MCF 10A (cell line): ENCODE results near the gene EIF2B1. TPM values are rescaled to one million over a fixed set of nuclear protein-coding genes. Genes with fewer than 3 reads are reported as not detected.
A peak's percentile ranks its signal among the peaks of the same experiment; 100 is the strongest.

Experiments used
- BruUV-seq: library from RNA; stranded (reverse); fragments of 400-500 nt; replicated peaks from 2 replicates; lab custom pipeline; 2021; lab: Mats Ljungman, UMichigan
- CTCF ChIA-PET: fragments of 300-600 bp; sonication (Branson Sonifier 250); formaldehyde crosslinking; extraction: SDS; loops from one replicate; lab custom pipeline; 2021; ENCODE audit warnings: antibody characterized with exemption, inconsistent platforms; lab: Yijun Ruan, JAX
- POLR2A ChIA-PET: fragments of 300-600, 350-650 bp; sonication (Branson Sonifier 250); formaldehyde crosslinking; extraction: SDS; loops from one replicate; lab custom pipeline; 2020; ENCODE audit warnings: antibody characterized with exemption, inconsistent platforms; lab: Yijun Ruan, JAX
- DNase-seq: peaks from one replicate; pipeline ENCODE4 v3.0.0-alpha.2; 2018; ENCODE audit not compliant: unreplicated experiment
- H3K27ac Mint-ChIP-seq: one replicate; pipeline ENCODE4 v1.8.0; 2022; ENCODE audit warnings: mild to moderate bottlenecking, low read depth, mixed read lengths; ENCODE audit not compliant: unreplicated experiment
- H3K27me3 Mint-ChIP-seq: one replicate; pipeline ENCODE4 v1.8.0; 2022; ENCODE audit warnings: mixed read lengths; ENCODE audit not compliant: insufficient read depth, unreplicated experiment
- H3K36me3 Mint-ChIP-seq: one replicate; pipeline ENCODE4 v1.8.0; 2022; ENCODE audit warnings: mild to moderate bottlenecking, moderate library complexity, mixed read lengths; ENCODE audit not compliant: insufficient read depth, unreplicated experiment
- H3K4me1 Mint-ChIP-seq: one replicate; pipeline ENCODE4 v1.8.0; 2022; ENCODE audit warnings: mixed read lengths; ENCODE audit not compliant: insufficient read depth, unreplicated experiment
- H3K4me3 Mint-ChIP-seq: one replicate; pipeline ENCODE4 v1.8.0; 2022; ENCODE audit warnings: mild to moderate bottlenecking, moderate library complexity, mixed read lengths; ENCODE audit not compliant: unreplicated experiment
- H3K9me3 Mint-ChIP-seq: one replicate; pipeline ENCODE4 v1.8.0; 2022; ENCODE audit warnings: mixed read lengths; ENCODE audit not compliant: unreplicated experiment
- CTCF ChIP-seq: fragments of 200-600 bp; IDR thresholded peaks from one replicate; pipeline ENCODE4 v1.8.0; 2022; ENCODE audit warnings: antibody characterized with exemption, mild to moderate bottlenecking; ENCODE audit not compliant: unreplicated experiment
- intact Hi-C: fragments of 100-400 bp; cut with micrococcal nuclease; formaldehyde crosslinking; loops from 2 replicates; pipeline ENCODE4 v1.14.1; 2022
- total RNA-seq: library from RNA; stranded (reverse); gene quantifications from 2 replicates; pipeline ENCODE4 v1.2.3, GENCODE V29; 2022

EIF2B1 gene
- total RNA-seq, 1 experiment from 2014 or later: 47.3 TPM

GRCh38 chr12:123645380-123645779, 11.9 kb upstream of the EIF2B1 start:
- ChIA-PET CTCF (interaction anchor here (0.6 to 1.2 kb wide), 3 partner anchors 12 to 1510 kb away, joined by 3 to 5 read pairs (median 4); no protein-coding TSS in a partner anchor), POLR2A (interaction anchor here (0.6 to 1.5 kb wide), 4 partner anchors 10 to 294 kb away, joined by 3 to 5 read pairs (median 4); no protein-coding TSS in a partner anchor)
- peaks cover 93% of the 10 kb centered on the region for H3K36me3 Mint-ChIP-seq
- no peak for DNase-seq
- BruUV-seq: no TSS peak
- TF ChIP-seq CTCF: no peak
- H3K9me3 Mint-ChIP-seq: no peaks in the 10 kb centered on the region
- H3K4me1 Mint-ChIP-seq: no peaks in the 10 kb centered on the region
- H3K27me3 Mint-ChIP-seq: no peaks in the 10 kb centered on the region
- no peak overlapping the region for H3K4me3 Mint-ChIP-seq
- intact Hi-C loops: no loop called here
- no peak overlapping the region for H3K27ac Mint-ChIP-seq

GRCh38 chr12:123643911-123644310, 10.4 kb upstream of the EIF2B1 start:
- ChIA-PET CTCF (no interaction called here), POLR2A (interaction anchor here (0.7 to 1.6 kb wide), 2 partner anchors 30 to 42 kb away, joined by 3 to 6 read pairs; partner anchors contain the start of gene DDX55)
- BruUV-seq: no TSS peak
- no peaks in the 10 kb centered on the region for H3K4me1 Mint-ChIP-seq
- H3K27me3 Mint-ChIP-seq: no peaks in the 10 kb centered on the region
- no peaks in the 10 kb centered on the region for H3K9me3 Mint-ChIP-seq
- H3K36me3 Mint-ChIP-seq: peaks cover 88% of the 10 kb centered on the region
- H3K4me3 Mint-ChIP-seq: no peak overlapping the region
- no peak for DNase-seq
- H3K27ac Mint-ChIP-seq: peak overlapping the region; percentile 59
- intact Hi-C loops: no loop called here
- no peak for TF ChIP-seq CTCF

GRCh38 chr12:123634142-123634561, 666 bp upstream of the EIF2B1 start:
- DNase-seq: no peak
- Mint-ChIP-seq H3K4me1 (peaks cover 9% of the 10 kb centered on the region), H3K36me3 (peaks cover 57% of the 10 kb centered on the region), H3K27ac (peak overlapping the region; percentile 99), H3K4me3 (peak overlapping the region; percentile 93), H3K27me3 (no peaks in the 10 kb centered on the region), H3K9me3 (no peaks in the 10 kb centered on the region)
- intact Hi-C loops: no loop called here
- CTCF ChIA-PET: interaction anchor here (0.8 kb wide), 1 partner anchor 51 kb away, joined by 3 read pairs; no protein-coding TSS in a partner anchor
- TSS peak; percentile 90 for BruUV-seq
- POLR2A ChIA-PET: interaction anchor here (0.8 to 1.7 kb wide), 12 partner anchors 8 to 401 kb away, joined by 3 to 5 read pairs (median 4); partner anchors contain the start of genes DDX55, KMT5A, MPHOSPH9 and MTRFR
- TF ChIP-seq CTCF: no peak

- DNase-seq: no peak
- Mint-ChIP-seq H3K4me3 (no peak overlapping the region), H3K36me3 (peaks cover 93% of the 10 kb centered on the region), H3K27me3 (no peaks in the 10 kb centered on the region), H3K27ac (peak overlapping the region; percentile 59), H3K9me3 (no peaks in the 10 kb centered on the region), H3K4me1 (no peaks in the 10 kb centered on the region)
- BruUV-seq: no TSS peak
- POLR2A ChIA-PET: interaction anchor here (1.1 to 4.9 kb wide), 3 partner anchors 11 to 19 kb away, joined by 4 to 33 read pairs (median 17); partner anchors contain the start of genes DDX55, EIF2B1 and GTF2H3
- CTCF ChIA-PET: interaction anchor here (0.8 to 1.3 kb wide), 2 partner anchors 9 to 256 kb away, joined by 3 to 4 read pairs; no protein-coding TSS in a partner anchor
- intact Hi-C loops: no loop called here
- TF ChIP-seq CTCF: no peak
These were observed 11.6 kb downstream of the EIF2B1 start for GRCh38 chr12:123621619-123622530.
